H1 (cell line): ENCODE results near the gene MYO15B. TPM values are rescaled to one million over a fixed set of nuclear protein-coding genes. Genes with fewer than 3 reads are reported as not detected.
A peak's percentile ranks its signal among the peaks of the same experiment; 100 is the strongest.

ENCODE experiments used
- CTCF ChIA-PET: fragments of 300-600 bp; sonication (Branson Sonifier 250); formaldehyde crosslinking; loops from one replicate; lab custom pipeline; 2021; ENCODE audit not compliant: partially characterized antibody; lab: Charles Lee
- POLR2A ChIA-PET: fragments of 300-600 bp; sonication (Branson Sonifier 250); formaldehyde crosslinking; loops from one replicate; lab custom pipeline; 2021; ENCODE audit warnings: inconsistent platforms; ENCODE audit not compliant: partially characterized antibody; lab: Charles Lee
- DNase-seq, 2 experiments: peaks; one replicate each; pipeline versions ENCODE4 v3.0.0 to v3.0.0-alpha.2; 2010 to 2022; ENCODE audit warnings: low spot score in 2 of 2, low read depth in 1 of 2, mixed read lengths in 1 of 2
- FAIRE-seq: peaks from 2 replicates; lab custom pipeline; 2011; peaks lifted over from hg19 to GRCh38; lab: Jason Lieb, UNC
- H2AFZ ChIP-seq: 2 replicates; pipeline ENCODE4 v1.8.1; 2012; ENCODE audit warnings: low read length, inconsistent platforms
- H2AK5ac ChIP-seq: 2 replicates; pipeline ENCODE4 v1.6.1; 2013; ENCODE audit warnings: low read depth, low read length
- H2BK120ac ChIP-seq: replicated peaks from 2 replicates; pipeline ENCODE3; 2013; ENCODE audit warnings: low read depth, low read length, inconsistent platforms
- H2BK12ac ChIP-seq: 2 replicates; pipeline ENCODE4 v1.6.1; 2013; ENCODE audit warnings: low read depth, low read length
- H2BK15ac ChIP-seq: 2 replicates; pipeline ENCODE4 v1.6.1; 2013; ENCODE audit warnings: low read length
- H2BK20ac ChIP-seq: 2 replicates; pipeline ENCODE4 v1.6.1; 2013; ENCODE audit warnings: low read length
- H2BK5ac ChIP-seq: 2 replicates; pipeline ENCODE4 v1.6.1; 2013; ENCODE audit warnings: low read depth, low read length
- H3K14ac ChIP-seq: 2 replicates; pipeline ENCODE4 v1.6.1; 2013; ENCODE audit warnings: inconsistent platforms; ENCODE audit not compliant: insufficient read length
- H3K18ac ChIP-seq: 2 replicates; pipeline ENCODE4 v1.6.1; 2013; ENCODE audit warnings: low read length; ENCODE audit errors: extremely low read depth
- H3K23ac ChIP-seq: 2 replicates; pipeline ENCODE4 v1.6.1; 2013; ENCODE audit warnings: inconsistent platforms; ENCODE audit not compliant: insufficient read length
- H3K23me2 ChIP-seq: 2 replicates; pipeline ENCODE4 v1.6.1; 2013; ENCODE audit warnings: low read depth, low read length
- H3K27ac ChIP-seq: 2 replicates; pipeline ENCODE4 v1.6.1; 2011; ENCODE audit warnings: low read depth, low read length, inconsistent platforms
- H3K27me3 ChIP-seq, 4 experiments: replicated peaks in 1 of 4; 1 replicate in 1 of 4; 2 replicates in 3 of 4; pipeline versions ENCODE4 v1.6.1 to v1.8.1; 2011 to 2013; ENCODE audit warnings: low read length in 3 of 4, mild to moderate bottlenecking in 3 of 4, inconsistent platforms in 2 of 4, mixed read lengths in 2 of 4, moderate library complexity in 1 of 4; ENCODE audit not compliant: control insufficient read depth in 3 of 4, insufficient read depth in 3 of 4; ENCODE audit errors: extremely low read depth in 1 of 4
- H3K36me3 ChIP-seq, 4 experiments: 2 replicates each; pipeline versions ENCODE4 v1.6.1 to v1.8.1; 2011 to 2013; ENCODE audit warnings: mild to moderate bottlenecking in 4 of 4, low read length in 3 of 4, moderate library complexity in 2 of 4, control low read depth in 1 of 4, inconsistent platforms in 1 of 4; ENCODE audit not compliant: insufficient read depth in 4 of 4, control insufficient read depth in 2 of 4
- H3K4ac ChIP-seq: replicated peaks from 2 replicates; pipeline ENCODE3; 2013; ENCODE audit warnings: low read length, low read depth, mixed read lengths, inconsistent platforms; ENCODE audit not compliant: insufficient read length
- H3K4me1 ChIP-seq, 4 experiments: replicated peaks in 1 of 4; 1 replicate in 1 of 4; 2 replicates in 3 of 4; pipeline versions ENCODE4 v1.6.1 to v1.8.1; 2011 to 2013; ENCODE audit warnings: low read length in 3 of 4, inconsistent platforms in 2 of 4, mixed read lengths in 1 of 4; ENCODE audit not compliant: insufficient read depth in 4 of 4, control insufficient read depth in 3 of 4
- H3K4me2 ChIP-seq, 2 experiments: 2 replicates each; pipeline versions ENCODE4 v1.6.1 to v1.8.1; 2011 to 2013; ENCODE audit warnings: low read depth in 2 of 2, low read length in 2 of 2, control low read depth in 1 of 2, inconsistent platforms in 1 of 2, mild to moderate bottlenecking in 1 of 2; ENCODE audit not compliant: insufficient read depth in 1 of 2
- H3K4me3 ChIP-seq, 4 experiments: fragments of 200-600, 300-600 bp in 1 of 4; sonication (generic), shearing (Covaris generic), sonication (Bioruptor Twin) in 1 of 4; 2 replicates each; pipeline versions ENCODE4 v1.5.1 to v1.8.1; 2011 to 2016; ENCODE audit warnings: low read length in 4 of 4, low read depth in 3 of 4, control low read depth in 2 of 4, inconsistent platforms in 2 of 4, mild to moderate bottlenecking in 2 of 4, mixed read lengths in 1 of 4, moderate library complexity in 1 of 4; ENCODE audit not compliant: insufficient read depth in 2 of 4; ENCODE audit errors: extremely low read depth in 1 of 4
- H3K56ac ChIP-seq: replicated peaks from 2 replicates; pipeline ENCODE3; 2013; ENCODE audit warnings: low read depth, mild to moderate bottlenecking, mixed read lengths, low read length, inconsistent platforms; ENCODE audit not compliant: insufficient read length
- H3K79me1 ChIP-seq: 2 replicates; pipeline ENCODE4 v1.6.1; 2013; ENCODE audit warnings: low read depth, low read length, control low read depth
- H3K79me2 ChIP-seq, 2 experiments: 2 replicates each; pipeline versions ENCODE4 v1.6.1 to v1.8.1; 2012 to 2013; ENCODE audit warnings: low read length in 2 of 2, mild to moderate bottlenecking in 2 of 2, inconsistent platforms in 1 of 2; ENCODE audit not compliant: insufficient read depth in 2 of 2, control insufficient read depth in 1 of 2
- H3K9ac ChIP-seq, 4 experiments: replicated peaks in 1 of 4; 1 replicate in 1 of 4; 2 replicates in 3 of 4; pipeline versions ENCODE4 v1.6.1 to v1.8.1; 2011 to 2013; ENCODE audit warnings: low read depth in 3 of 4, low read length in 3 of 4, control low read depth in 2 of 4, mild to moderate bottlenecking in 2 of 4, moderate library complexity in 2 of 4, inconsistent platforms in 1 of 4; ENCODE audit errors: extremely low read depth in 1 of 4
- H3K9me3 ChIP-seq, 2 experiments: 2 replicates each; pipeline versions ENCODE4 v1.6.1 to v1.8.1; 2012 to 2013; ENCODE audit warnings: mild to moderate bottlenecking in 2 of 2, moderate library complexity in 2 of 2, control low read depth in 1 of 2, inconsistent platforms in 1 of 2, low read depth in 1 of 2, low read length in 1 of 2, mixed read lengths in 1 of 2; ENCODE audit not compliant: insufficient read depth in 2 of 2
- H4K20me1 ChIP-seq, 2 experiments: replicated peaks in 1 of 2; 2 replicates each; pipeline versions ENCODE3 to v1.8.1; 2011 to 2013; ENCODE audit warnings: inconsistent platforms in 2 of 2, low read length in 2 of 2, mild to moderate bottlenecking in 1 of 2; ENCODE audit not compliant: insufficient read depth in 2 of 2, control insufficient read depth in 1 of 2
- H4K5ac ChIP-seq: 2 replicates; pipeline ENCODE4 v1.6.1; 2013; ENCODE audit warnings: low read length, low read depth, mixed read lengths, inconsistent platforms; ENCODE audit not compliant: insufficient read length
- H4K8ac ChIP-seq: 2 replicates; pipeline ENCODE4 v1.8.0; 2013; ENCODE audit warnings: mild to moderate bottlenecking, moderate library complexity, low read length, inconsistent platforms; ENCODE audit not compliant: insufficient read depth; ENCODE audit errors: extremely low read depth
- H4K91ac ChIP-seq: replicated peaks from 2 replicates; pipeline ENCODE3; 2013; ENCODE audit warnings: low read length, mixed read lengths, inconsistent platforms; ENCODE audit not compliant: insufficient read length
- CHD1 ChIP-seq: IDR thresholded peaks from 2 replicates; pipeline ENCODE4 v1.6.1; 2012; ENCODE audit warnings: low read depth, low read length, improper control_type of control experiment
- POLR2AphosphoS5 ChIP-seq: IDR thresholded peaks from 2 replicates; pipeline ENCODE4 v1.6.1; 2011; ENCODE audit warnings: low read depth, low read length
- WGBS, 2 experiments: shearing (Covaris generic) in 1 of 2; methylation state at CpG; one replicate each; pipeline versions ENCODE4 v1.1.6 to v1.1.7; 2013 to 2015; ENCODE audit warnings: low lambda C conversion rate in 2 of 2, mixed read lengths in 2 of 2, inconsistent platforms in 1 of 2, low coverage in 1 of 2, missing lambda C conversion rate in 1 of 2; ENCODE audit not compliant: insufficient replicate concordance in 2 of 2, insufficient coverage in 1 of 2, insufficient read length in 1 of 2; ENCODE audit errors: extremely low coverage in 1 of 2, missing lambda C conversion rate in 1 of 2; 5-methylcytosine and 5-hydroxymethylcytosine counted together
- polyA plus RNA-seq, 7 experiments: library from polyadenylated mRNA; depleted of rRNA in 3 of 7; stranded (reverse) in 5 of 7; unstranded in 2 of 7; fragments of >200 nt in 5 of 7; fragments of 200-250 nt in 2 of 7; gene quantifications; 1 replicate in 5 of 7; 2 replicates in 1 of 7; 4 replicates in 1 of 7; pipeline versions ENCODE4 v1.2.1 to v1.2.3, GENCODE V29; 2011 to 2013; ENCODE audit warnings: missing spikeins in 2 of 7, mixed read lengths in 2 of 7
- total RNA-seq: library from RNA; stranded (reverse); fragmentation: NEBNext Ultra II Directional; extraction: Animal tissue kit (Norgen Biotek cat#: 25700); gene quantifications from 2 replicates; pipeline ENCODE4 v1.2.1, GENCODE V29; 2021

MYO15B gene
- total and polyA plus RNA-seq, 2 of the 8 experiments (the other 6 are each of a cell fraction or from before 2014, with no cell fraction given): 7.1 to 11.2 TPM

DNA sequence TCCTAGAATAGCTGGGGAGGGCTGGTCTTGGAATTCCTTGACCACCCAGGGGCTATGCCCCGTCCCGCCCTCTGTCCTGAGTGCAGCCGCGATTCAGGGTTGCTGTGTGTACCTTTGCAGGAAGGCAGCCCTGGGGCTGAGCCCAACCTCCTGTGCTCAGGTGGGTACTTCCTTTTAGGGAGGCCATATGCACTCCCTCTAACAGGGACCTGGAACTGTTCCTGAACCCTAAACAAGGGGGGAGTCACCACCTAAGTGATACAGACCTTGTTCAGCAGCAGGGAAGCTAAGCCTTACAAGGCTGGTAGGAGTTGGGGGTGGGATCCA lies 37.5 kb upstream of the MYO15B start:
- Histone ChIP-seq H4K8ac (no peak overlapping the region), H4K20me1 (no peaks in the 10 kb centered on the region), H4K5ac (peak overlapping the region; percentile 67), H2BK120ac (no peak overlapping the region), H3K4me1 (peaks cover 10 to 22% (median 14%) of the 10 kb centered on the region in 4 experiments), H3K23me2 (peaks cover 1% of the 10 kb centered on the region; the same call in 1 of the 2 replicates), H4K91ac (no peak overlapping the region)
- peak; percentile 52 for FAIRE-seq
- CTCF ChIA-PET: interaction anchor here (0.6 to 2.6 kb wide), 6 partner anchors 30 to 83 kb away, joined by 3 to 7 read pairs (median 5); partner anchors contain the start of genes SMIM5 and TSEN54
- WGBS, 2 experiments: 4% methylated on average over 4 of the region's 4 CpGs; no CpG with 5 or more reads in 1 of the 2 experiments
- POLR2A ChIA-PET: interaction anchor here (0.9 to 2.9 kb wide), 2 partner anchors 24 to 26 kb away, joined by 3 to 19 read pairs; partner anchors contain the start of gene LLGL2
- TF ChIP-seq POLR2AphosphoS5 (0 out of 2 replicates have a peak, but pooled peaks have one; percentile 38), CHD1 (no peak)
- TF ChIP-seq, all 59 proteins: peak for 1
- Histone ChIP-seq H3K27me3 (no peaks in the 10 kb centered on the region), H2BK15ac (no peak overlapping the region; the same call in 1 of the 2 replicates), H3K9ac (peak overlapping the region in 2 of 4 experiments; percentile 43 to 56; a peak in 1 of 7 replicates), H3K18ac (peak overlapping the region; percentile 72), H2BK20ac (no peak overlapping the region), H2AK5ac (no peak overlapping the region), H3K36me3 (no peaks in the 10 kb centered on the region), H3K23ac (no peak overlapping the region), H3K9me3 (no peaks in the 10 kb centered on the region), H2BK12ac (0 out of 2 replicates have a peak overlapping the region, but pooled peaks have one; percentile 9), H3K27ac (peak overlapping the region; percentile 87; the same call in 1 of the 2 replicates), H2AFZ (no peak overlapping the region), H3K4ac (no peak overlapping the region), H3K56ac (no peak overlapping the region), H3K14ac (no peak overlapping the region), H2BK5ac (0 out of 2 replicates have a peak overlapping the region, but pooled peaks have one; percentile 99), H3K4me2 (peak overlapping the region; percentile 48 to 87), H3K79me1 (no peaks in the 10 kb centered on the region), H3K4me3 (peak overlapping the region; percentile 11 to 60 (median 42); a peak in 6 of 8 replicates), H3K79me2 (no peaks in the 10 kb centered on the region)
- DNase-seq: no peak
